Measurements from ENCODE around the gene C1orf74. TPM values are rescaled to one million over a fixed set of nuclear protein-coding genes. Genes with fewer than 3 reads are reported as not detected.

C1orf74 gene
- total RNA-seq, 1 experiment from 2014 or later, result 4.6 TPM

DNA sequence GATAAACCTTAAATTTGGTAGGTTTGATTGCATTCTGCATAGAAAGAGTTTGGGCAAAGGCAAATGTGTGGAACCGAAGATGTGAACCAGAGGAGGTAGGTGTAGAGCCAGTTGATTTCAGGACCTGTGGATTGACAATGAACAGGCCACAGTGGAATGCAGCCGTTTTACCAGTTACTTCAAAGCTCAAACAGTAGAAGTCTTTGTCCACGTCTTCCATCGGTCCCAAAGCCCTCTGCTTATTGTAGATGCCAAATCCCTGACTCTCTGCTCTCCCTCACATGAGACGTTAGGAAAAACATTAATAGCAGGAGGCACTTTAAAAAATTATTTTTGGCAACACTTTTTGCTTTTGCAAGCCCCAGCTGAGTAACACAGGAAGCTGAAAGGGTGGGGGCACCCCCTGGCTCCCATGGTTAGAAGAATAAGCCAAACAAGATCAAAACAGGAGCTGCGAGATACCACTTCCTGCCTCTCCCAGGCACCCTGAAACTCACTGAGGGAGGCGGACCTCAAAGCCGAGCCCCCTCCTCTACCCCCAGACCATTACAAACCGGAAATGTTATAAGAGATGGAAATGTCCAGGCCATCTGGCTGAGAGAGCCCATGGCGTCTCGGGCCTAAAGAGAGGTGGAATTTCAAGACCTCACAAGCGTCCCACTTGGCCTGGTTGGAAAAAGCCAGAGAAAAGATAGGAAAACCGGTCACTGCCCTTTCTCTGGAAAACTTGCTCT lies 15.0 kb downstream of the C1orf74 start:
- Mint-ChIP-seq H3K4me1 (peaks cover 10% of the 10 kb centered on the region), H3K9me3 (no peaks in the 10 kb centered on the region), H3K4me3 (no peak overlapping the region), H3K36me3 (no peaks in the 10 kb centered on the region), H3K27me3 (ENCODE audit: low read depth) (peaks cover 3% of the 10 kb centered on the region), H3K27ac (no peak overlapping the region)
- no peak for TF ChIP-seq ZMAT4 (CRISPR knock-in tag; IDR thresholded peaks at IDR 0.05)
- TF ChIP-seq JAZF1 (CRISPR knock-in tag; IDR thresholded peaks at IDR 0.05), result no peak
- no peak for TF ChIP-seq NR1H2 (CRISPR knock-in tag; IDR thresholded peaks at IDR 0.05)
- TF ChIP-seq JUN (CRISPR knock-in tag; IDR thresholded peaks at IDR 0.05), result no peak
- TF ChIP-seq, protein P1, sequence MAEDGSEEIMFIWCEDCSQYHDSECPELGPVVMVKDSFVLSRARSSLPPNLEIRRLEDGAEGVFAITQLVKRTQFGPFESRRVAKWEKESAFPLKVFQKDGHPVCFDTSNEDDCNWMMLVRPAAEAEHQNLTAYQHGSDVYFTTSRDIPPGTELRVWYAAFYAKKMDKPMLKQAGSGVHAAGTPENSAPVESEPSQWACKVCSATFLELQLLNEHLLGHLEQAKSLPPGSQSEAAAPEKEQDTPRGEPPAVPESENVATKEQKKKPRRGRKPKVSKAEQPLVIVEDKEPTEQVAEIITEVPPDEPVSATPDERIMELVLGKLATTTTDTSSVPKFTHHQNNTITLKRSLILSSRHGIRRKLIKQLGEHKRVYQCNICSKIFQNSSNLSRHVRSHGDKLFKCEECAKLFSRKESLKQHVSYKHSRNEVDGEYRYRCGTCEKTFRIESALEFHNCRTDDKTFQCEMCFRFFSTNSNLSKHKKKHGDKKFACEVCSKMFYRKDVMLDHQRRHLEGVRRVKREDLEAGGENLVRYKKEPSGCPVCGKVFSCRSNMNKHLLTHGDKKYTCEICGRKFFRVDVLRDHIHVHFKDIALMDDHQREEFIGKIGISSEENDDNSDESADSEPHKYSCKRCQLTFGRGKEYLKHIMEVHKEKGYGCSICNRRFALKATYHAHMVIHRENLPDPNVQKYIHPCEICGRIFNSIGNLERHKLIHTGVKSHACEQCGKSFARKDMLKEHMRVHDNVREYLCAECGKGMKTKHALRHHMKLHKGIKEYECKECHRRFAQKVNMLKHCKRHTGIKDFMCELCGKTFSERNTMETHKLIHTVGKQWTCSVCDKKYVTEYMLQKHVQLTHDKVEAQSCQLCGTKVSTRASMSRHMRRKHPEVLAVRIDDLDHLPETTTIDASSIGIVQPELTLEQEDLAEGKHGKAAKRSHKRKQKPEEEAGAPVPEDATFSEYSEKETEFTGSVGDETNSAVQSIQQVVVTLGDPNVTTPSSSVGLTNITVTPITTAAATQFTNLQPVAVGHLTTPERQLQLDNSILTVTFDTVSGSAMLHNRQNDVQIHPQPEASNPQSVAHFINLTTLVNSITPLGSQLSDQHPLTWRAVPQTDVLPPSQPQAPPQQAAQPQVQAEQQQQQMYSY (CRISPR knock-in tag; IDR thresholded peaks at IDR 0.05), result no peak
- TF ChIP-seq GRHL2 (CRISPR knock-in tag; IDR thresholded peaks at IDR 0.05; ENCODE audit: insufficient replicate concordance, severe bottlenecking), result no peak
- TF ChIP-seq STAT6 (CRISPR knock-in tag; conservative IDR thresholded peaks at IDR 0.05; ENCODE audit: low read depth), result no peak
- no peak for TF ChIP-seq IRF2 (CRISPR knock-in tag; IDR thresholded peaks at IDR 0.05; ENCODE audit: borderline replicate concordance, low read depth)
- TF ChIP-seq ZNF425 (CRISPR knock-in tag; conservative IDR thresholded peaks at IDR 0.05), result no peak
- TF ChIP-seq TCF7 (CRISPR knock-in tag; IDR thresholded peaks at IDR 0.05; ENCODE audit: low read depth), result no peak
- no peak for TF ChIP-seq FOXP1 (CRISPR knock-in tag; IDR thresholded peaks at IDR 0.05; ENCODE audit: borderline replicate concordance)
- TF ChIP-seq, protein P2, sequence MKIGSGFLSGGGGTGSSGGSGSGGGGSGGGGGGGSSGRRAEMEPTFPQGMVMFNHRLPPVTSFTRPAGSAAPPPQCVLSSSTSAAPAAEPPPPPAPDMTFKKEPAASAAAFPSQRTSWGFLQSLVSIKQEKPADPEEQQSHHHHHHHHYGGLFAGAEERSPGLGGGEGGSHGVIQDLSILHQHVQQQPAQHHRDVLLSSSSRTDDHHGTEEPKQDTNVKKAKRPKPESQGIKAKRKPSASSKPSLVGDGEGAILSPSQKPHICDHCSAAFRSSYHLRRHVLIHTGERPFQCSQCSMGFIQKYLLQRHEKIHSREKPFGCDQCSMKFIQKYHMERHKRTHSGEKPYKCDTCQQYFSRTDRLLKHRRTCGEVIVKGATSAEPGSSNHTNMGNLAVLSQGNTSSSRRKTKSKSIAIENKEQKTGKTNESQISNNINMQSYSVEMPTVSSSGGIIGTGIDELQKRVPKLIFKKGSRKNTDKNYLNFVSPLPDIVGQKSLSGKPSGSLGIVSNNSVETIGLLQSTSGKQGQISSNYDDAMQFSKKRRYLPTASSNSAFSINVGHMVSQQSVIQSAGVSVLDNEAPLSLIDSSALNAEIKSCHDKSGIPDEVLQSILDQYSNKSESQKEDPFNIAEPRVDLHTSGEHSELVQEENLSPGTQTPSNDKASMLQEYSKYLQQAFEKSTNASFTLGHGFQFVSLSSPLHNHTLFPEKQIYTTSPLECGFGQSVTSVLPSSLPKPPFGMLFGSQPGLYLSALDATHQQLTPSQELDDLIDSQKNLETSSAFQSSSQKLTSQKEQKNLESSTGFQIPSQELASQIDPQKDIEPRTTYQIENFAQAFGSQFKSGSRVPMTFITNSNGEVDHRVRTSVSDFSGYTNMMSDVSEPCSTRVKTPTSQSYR (CRISPR knock-in tag; IDR thresholded peaks at IDR 0.05), result no peak
- TF ChIP-seq NR3C1 (CRISPR knock-in tag; conservative IDR thresholded peaks at IDR 0.05; ENCODE audit: low read depth), result no peak
- no peak for TF ChIP-seq ETV6 (CRISPR knock-in tag; IDR thresholded peaks at IDR 0.05)
- TF ChIP-seq, protein P3, sequence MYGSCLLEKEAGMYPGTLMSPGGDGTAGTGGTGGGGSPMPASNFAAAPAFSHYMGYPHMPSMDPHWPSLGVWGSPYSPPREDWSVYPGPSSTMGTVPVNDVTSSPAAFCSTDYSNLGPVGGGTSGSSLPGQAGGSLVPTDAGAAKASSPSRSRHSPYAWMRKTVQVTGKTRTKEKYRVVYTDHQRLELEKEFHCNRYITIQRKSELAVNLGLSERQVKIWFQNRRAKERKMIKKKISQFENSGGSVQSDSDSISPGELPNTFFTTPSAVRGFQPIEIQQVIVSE (CRISPR knock-in tag; IDR thresholded peaks at IDR 0.05; ENCODE audit: borderline replicate concordance), result no peak
- TF ChIP-seq, protein P4, sequence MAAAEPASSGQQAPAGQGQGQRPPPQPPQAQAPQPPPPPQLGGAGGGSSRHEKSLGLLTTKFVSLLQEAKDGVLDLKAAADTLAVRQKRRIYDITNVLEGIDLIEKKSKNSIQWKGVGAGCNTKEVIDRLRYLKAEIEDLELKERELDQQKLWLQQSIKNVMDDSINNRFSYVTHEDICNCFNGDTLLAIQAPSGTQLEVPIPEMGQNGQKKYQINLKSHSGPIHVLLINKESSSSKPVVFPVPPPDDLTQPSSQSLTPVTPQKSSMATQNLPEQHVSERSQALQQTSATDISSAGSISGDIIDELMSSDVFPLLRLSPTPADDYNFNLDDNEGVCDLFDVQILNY (CRISPR knock-in tag; IDR thresholded peaks at IDR 0.05), result no peak
- TF ChIP-seq ZNF263 (CRISPR knock-in tag; IDR thresholded peaks at IDR 0.05; ENCODE audit: low read depth), result no peak
- ChIA-PET CTCF (interaction anchor here (0.5 to 0.8 kb wide), 2 partner anchors 59 to 178 kb away, joined by 3 read pairs; no protein-coding TSS in a partner anchor), POLR2A (interaction anchor here (1.0 kb wide), 1 partner anchor 11 kb away, joined by 4 read pairs; no protein-coding TSS in a partner anchor)
- DNase-seq (ENCODE audit: low spot score), result no peak
- ATAC-seq, result no peak; the same call in 1 of the 2 replicates

All from WTC11 (cell line).